Liver (tissue), 9 donors: Measurements from ENCODE around the gene ISM2. TPM values are rescaled to one million over a fixed set of nuclear protein-coding genes. Genes with fewer than 3 reads are reported as not detected.

Experiments
- DNase-seq: peaks from one replicate; pipeline ENCODE4 v3.0.0-alpha.2; 2017; ENCODE audit warnings: low spot score
- H3K27ac ChIP-seq, 2 donors: one replicate each; pipeline ENCODE4 v1.7.0; 2013; ENCODE audit warnings: inconsistent platforms in 2 of 2, low read length in 2 of 2, control low read depth in 1 of 2, low read depth in 1 of 2, mild to moderate bottlenecking in 1 of 2
- H3K27me3 ChIP-seq, 4 donors: one replicate each; pipeline versions ENCODE4 v1.6.1 to v1.7.0; 2013; ENCODE audit warnings: low read length in 3 of 4, inconsistent platforms in 1 of 4, mild to moderate bottlenecking in 1 of 4, moderate library complexity in 1 of 4; ENCODE audit not compliant: control insufficient read depth in 4 of 4, insufficient read depth in 4 of 4
- H3K36me3 ChIP-seq, 4 donors: one replicate each; pipeline versions ENCODE4 v1.6.1 to v1.7.0; 2013; ENCODE audit warnings: low read length in 3 of 4, mild to moderate bottlenecking in 3 of 4, low read depth in 1 of 4, moderate library complexity in 1 of 4; ENCODE audit not compliant: control insufficient read depth in 4 of 4, insufficient read depth in 3 of 4
- H3K4me1 ChIP-seq, 4 donors: one replicate each; pipeline versions ENCODE4 v1.6.1 to v1.7.0; 2013; ENCODE audit warnings: low read length in 3 of 4, mild to moderate bottlenecking in 3 of 4, moderate library complexity in 1 of 4; ENCODE audit not compliant: control insufficient read depth in 4 of 4, insufficient read depth in 4 of 4
- H3K4me3 ChIP-seq, 3 donors: one replicate each; pipeline versions ENCODE4 v1.6.1 to v1.7.0; 2013; ENCODE audit warnings: low read length in 3 of 3, control low read depth in 1 of 3, low read depth in 1 of 3, mild to moderate bottlenecking in 1 of 3
- H3K9ac ChIP-seq, 2 donors: one replicate each; pipeline ENCODE4 v1.7.0; 2013; ENCODE audit warnings: low read length in 2 of 2, mild to moderate bottlenecking in 2 of 2, moderate library complexity in 2 of 2, control low read depth in 1 of 2, low read depth in 1 of 2
- H3K9me3 ChIP-seq, 4 donors: one replicate each; pipeline versions ENCODE4 v1.6.1 to v1.7.0; 2013; ENCODE audit warnings: low read length in 3 of 4; ENCODE audit not compliant: control insufficient read depth in 4 of 4
- ATF3 ChIP-seq: IDR thresholded peaks from 2 replicates; pipeline ENCODE4 v1.6.1; 2016; ENCODE audit warnings: antibody characterized with exemption
- CTCF ChIP-seq: fragments of 150-350 bp; IDR thresholded peaks from 2 replicates; pipeline ENCODE4 v1.5.1; 2017; ENCODE audit warnings: improper control_type of control experiment, low read depth, low read length; ENCODE audit not compliant: missing input control
- EGR1 ChIP-seq, 2 donors: IDR thresholded peaks; 2 replicates each; pipeline ENCODE4 v1.6.1; 2016 to 2018; ENCODE audit warnings: antibody characterized with exemption in 2 of 2, low read depth in 2 of 2
- FOXA1 ChIP-seq: IDR thresholded peaks from 2 replicates; pipeline ENCODE4 v1.6.1; 2016; ENCODE audit warnings: antibody characterized with exemption
- FOXA2 ChIP-seq: IDR thresholded peaks from 2 replicates; pipeline ENCODE4 v1.6.1; 2016; ENCODE audit warnings: antibody characterized with exemption
- GABPA ChIP-seq, 2 donors: IDR thresholded peaks in 1 of 2; conservative IDR thresholded peaks in 1 of 2; 2 replicates each; pipeline ENCODE4 v1.6.1; 2016; ENCODE audit warnings: antibody characterized with exemption in 2 of 2, mild to moderate bottlenecking in 1 of 2, moderate library complexity in 1 of 2
- HNF4A ChIP-seq, 2 donors: conservative IDR thresholded peaks; 2 replicates each; pipeline ENCODE4 v1.6.1; 2016; ENCODE audit warnings: antibody characterized with exemption in 2 of 2, mild to moderate bottlenecking in 2 of 2
- HNF4G ChIP-seq: IDR thresholded peaks from 2 replicates; pipeline ENCODE4 v1.6.1; 2016; ENCODE audit warnings: antibody characterized with exemption
- JUND ChIP-seq, 2 donors: IDR thresholded peaks; 2 replicates each; pipeline ENCODE4 v1.6.1; 2016; ENCODE audit warnings: antibody characterized with exemption in 2 of 2
- MAX ChIP-seq: IDR thresholded peaks from 2 replicates; pipeline ENCODE4 v1.6.1; 2016; ENCODE audit warnings: antibody characterized with exemption
- NR2F2 ChIP-seq: IDR thresholded peaks from 2 replicates; pipeline ENCODE4 v1.6.1; 2016; ENCODE audit warnings: antibody characterized with exemption
- RAD21 ChIP-seq, 2 donors: IDR thresholded peaks; 2 replicates each; pipeline ENCODE4 v1.6.1; 2016; ENCODE audit warnings: antibody characterized with exemption in 2 of 2, mild to moderate bottlenecking in 2 of 2
- REST ChIP-seq: IDR thresholded peaks from 2 replicates; pipeline ENCODE4 v1.6.1; 2016; ENCODE audit warnings: antibody characterized with exemption, mild to moderate bottlenecking
- RXRA ChIP-seq, 2 donors: IDR thresholded peaks; 2 replicates each; pipeline ENCODE4 v1.6.1; 2017 to 2018; ENCODE audit warnings: antibody characterized with exemption in 2 of 2, mild to moderate bottlenecking in 1 of 2
- SP1 ChIP-seq: IDR thresholded peaks from 2 replicates; pipeline ENCODE4 v1.6.1; 2018; ENCODE audit warnings: antibody characterized with exemption, mild to moderate bottlenecking
- TAF1 ChIP-seq: conservative IDR thresholded peaks from 2 replicates; pipeline ENCODE4 v1.6.1; 2016; ENCODE audit warnings: antibody characterized with exemption, mild to moderate bottlenecking
- YY1 ChIP-seq: IDR thresholded peaks from 2 replicates; pipeline ENCODE4 v1.6.1; 2016; ENCODE audit warnings: antibody characterized with exemption, mild to moderate bottlenecking
- ZBTB33 ChIP-seq: IDR thresholded peaks from 2 replicates; pipeline ENCODE4 v1.6.1; 2016; ENCODE audit warnings: antibody characterized with exemption
- WGBS: extraction: QIAGEN DNeasy Blood & Tissue Kit; methylation state at CpG from one replicate; pipeline ENCODE4 v1.1.7; 2013; 5-methylcytosine and 5-hydroxymethylcytosine counted together
- polyA plus RNA-seq, 2 donors: library from polyadenylated mRNA; stranded (reverse) in 1 of 2; unstranded in 1 of 2; fragments of 200-250 nt in 1 of 2; fragments of >200 nt in 1 of 2; fragmentation: Nextera tagmentation in 1 of 2; extraction: Ambion mirVana in 1 of 2; gene quantifications; one replicate each; pipeline versions ENCODE4 v1.2.1 to v1.2.3, GENCODE V29; 2013 to 2015
- total RNA-seq, 2 donors: library from RNA; depleted of rRNA; stranded (reverse); fragments of >200 nt; gene quantifications; one replicate each; pipeline ENCODE4 v1.2.3, GENCODE V29; 2014
- donor health status: healthy.
- donor health status: healthy.
- donor health status: healthy.
- donor health status: healthy.
- donor health status: healthy.

ISM2 gene
- total and polyA plus RNA-seq, 4 donors, result not detected

GRCh38 chr14:77485901-77486678 is 12.5 kb downstream of the ISM2 start (continued):
- TF ChIP-seq NR2F2 (no peak), EGR1 (IDR thresholded peaks at IDR 0.05; ENCODE audit: low read depth in 2 of 2) (no peak), CTCF (no peak), ATF3 (no peak), MAX (no peak), YY1 (no peak)

GRCh38 chr14:77485256-77485655 is 13.4 kb downstream of the ISM2 start:
- H3K36me3 ChIP-seq, result no peaks in the 10 kb centered on the region
- H3K27me3 ChIP-seq, result no peaks in the 10 kb centered on the region
- no peaks in the 10 kb centered on the region for H3K9me3 ChIP-seq
- H3K4me3 ChIP-seq, result no peak overlapping the region
- TF ChIP-seq FOXA1, result no peak
- TF ChIP-seq NR2F2, result no peak
- no peak for TF ChIP-seq TAF1
- no peak for TF ChIP-seq ATF3
- no peak for TF ChIP-seq GABPA (IDR thresholded peaks at IDR 0.05 in 1 of 2, conservative IDR thresholded peaks at IDR 0.05 in 1 of 2)
- no peak for TF ChIP-seq ZBTB33
- TF ChIP-seq RAD21 (IDR thresholded peaks at IDR 0.05), result no peak
- TF ChIP-seq CTCF, result no peak
- no peak for TF ChIP-seq REST
- no peak for TF ChIP-seq HNF4A (conservative IDR thresholded peaks at IDR 0.05)
- TF ChIP-seq EGR1 (IDR thresholded peaks at IDR 0.05; ENCODE audit: low read depth in 2 of 2), result no peak
- no peak for TF ChIP-seq JUND (IDR thresholded peaks at IDR 0.05)
- no peak for TF ChIP-seq MAX
- no peak for TF ChIP-seq FOXA2
- TF ChIP-seq RXRA (IDR thresholded peaks at IDR 0.05), result no peak
- no peak for TF ChIP-seq SP1
- no peak for TF ChIP-seq HNF4G
- TF ChIP-seq YY1, result no peak
- H3K27ac ChIP-seq, result no peak overlapping the region
- DNase-seq, result no peak
- H3K4me1 ChIP-seq, result no peaks in the 10 kb centered on the region
- no peak overlapping the region for H3K9ac ChIP-seq
- 90% methylated on average over 3 of the region's 3 CpGs for WGBS
